ENCODE results near the gene CFAP20DC.
"Not testable (repeated sequence)": the region's sequence is repeated elsewhere in the genome, so short reads cannot be mapped to it uniquely, and the experiment has no call there.

The CFAP20DC gene

GRCh38 chr3:59052803-59053411 lies 3.1 kb upstream of the CFAP20DC start:
- Histone ChIP-seq H2AFZ (ENCODE audit: low read depth, low read length) (no peak overlapping the region), H3K79me2 (ENCODE audit: low read length) (no peaks in the 10 kb centered on the region), H3K4me3 (ENCODE audit: low read length) (no peak overlapping the region), H3K9me3 (ENCODE audit: insufficient read depth, low read length) (no peaks in the 10 kb centered on the region), H3K9ac (ENCODE audit: low read length) (no peak overlapping the region), H3K36me3 (replicated peaks; ENCODE audit: low read depth, low read length) (no peaks in the 10 kb centered on the region), H4K20me1 (ENCODE audit: insufficient read depth, low read length) (no peaks in the 10 kb centered on the region), H3K27ac (ENCODE audit: low read length) (no peak overlapping the region), H3K27me3 (ENCODE audit: low read depth, low read length) (peaks cover 6% of the 10 kb centered on the region; the same call in 1 of the 2 replicates), H3K4me2 (ENCODE audit: low read length) (no peak overlapping the region), H3K4me1 (ENCODE audit: low read length) (no peaks in the 10 kb centered on the region)
- TF ChIP-seq, protein P1, sequence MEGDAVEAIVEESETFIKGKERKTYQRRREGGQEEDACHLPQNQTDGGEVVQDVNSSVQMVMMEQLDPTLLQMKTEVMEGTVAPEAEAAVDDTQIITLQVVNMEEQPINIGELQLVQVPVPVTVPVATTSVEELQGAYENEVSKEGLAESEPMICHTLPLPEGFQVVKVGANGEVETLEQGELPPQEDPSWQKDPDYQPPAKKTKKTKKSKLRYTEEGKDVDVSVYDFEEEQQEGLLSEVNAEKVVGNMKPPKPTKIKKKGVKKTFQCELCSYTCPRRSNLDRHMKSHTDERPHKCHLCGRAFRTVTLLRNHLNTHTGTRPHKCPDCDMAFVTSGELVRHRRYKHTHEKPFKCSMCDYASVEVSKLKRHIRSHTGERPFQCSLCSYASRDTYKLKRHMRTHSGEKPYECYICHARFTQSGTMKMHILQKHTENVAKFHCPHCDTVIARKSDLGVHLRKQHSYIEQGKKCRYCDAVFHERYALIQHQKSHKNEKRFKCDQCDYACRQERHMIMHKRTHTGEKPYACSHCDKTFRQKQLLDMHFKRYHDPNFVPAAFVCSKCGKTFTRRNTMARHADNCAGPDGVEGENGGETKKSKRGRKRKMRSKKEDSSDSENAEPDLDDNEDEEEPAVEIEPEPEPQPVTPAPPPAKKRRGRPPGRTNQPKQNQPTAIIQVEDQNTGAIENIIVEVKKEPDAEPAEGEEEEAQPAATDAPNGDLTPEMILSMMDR (IDR thresholded peaks at IDR 0.05; ENCODE audit: low read depth, low read length) = peak; percentile 66
- TF ChIP-seq EZH2phosphoT487 (IDR thresholded peaks at IDR 0.05; ENCODE audit: low read depth) = no peak

- H2AFZ ChIP-seq (ENCODE audit: low read depth, low read length) = not testable (repeated sequence)
Measured at GRCh38 chr3:59050811-59051414, 1.1 kb upstream of the CFAP20DC start.

GRCh38 chr3:59046839-59047238 lies 3.0 kb downstream of the CFAP20DC start:
- Histone ChIP-seq H3K27ac (ENCODE audit: low read length) (no peak overlapping the region), H3K36me3 (replicated peaks; ENCODE audit: low read depth, low read length) (no peaks in the 10 kb centered on the region), H2AFZ (ENCODE audit: low read depth, low read length) (no peak overlapping the region), H3K4me3 (ENCODE audit: low read length) (no peak overlapping the region), H3K9ac (ENCODE audit: low read length) (no peak overlapping the region), H3K4me2 (ENCODE audit: low read length) (no peak overlapping the region), H3K4me1 (ENCODE audit: low read length) (no peaks in the 10 kb centered on the region), H3K27me3 (ENCODE audit: low read depth, low read length) (peaks cover 25% of the 10 kb centered on the region), H4K20me1 (ENCODE audit: insufficient read depth, low read length) (no peaks in the 10 kb centered on the region), H3K9me3 (ENCODE audit: insufficient read depth, low read length) (no peaks in the 10 kb centered on the region), H3K79me2 (ENCODE audit: low read length) (no peaks in the 10 kb centered on the region)
- TF ChIP-seq EZH2phosphoT487 (IDR thresholded peaks at IDR 0.05; ENCODE audit: low read depth) = no peak
- TF ChIP-seq, protein P1 (IDR thresholded peaks at IDR 0.05; ENCODE audit: low read depth, low read length) = no peak

More at GRCh38 chr3:59050811-59051414, 1.1 kb upstream of the CFAP20DC start:
- not testable (repeated sequence) for H3K4me2 ChIP-seq (ENCODE audit: low read length); H3K9me3 ChIP-seq (ENCODE audit: insufficient read depth, low read length); H3K4me3 ChIP-seq (ENCODE audit: low read length); H3K27me3 ChIP-seq (ENCODE audit: low read depth, low read length); H3K27ac ChIP-seq (ENCODE audit: low read length); H4K20me1 ChIP-seq (ENCODE audit: insufficient read depth, low read length); H3K79me2 ChIP-seq (ENCODE audit: low read length); H3K36me3 ChIP-seq (replicated peaks; ENCODE audit: low read depth, low read length); H3K4me1 ChIP-seq (ENCODE audit: low read length); H3K9ac ChIP-seq (ENCODE audit: low read length)

- TF ChIP-seq, protein P1 (IDR thresholded peaks at IDR 0.05; ENCODE audit: low read depth, low read length) = no peak
- no peak for TF ChIP-seq EZH2phosphoT487 (IDR thresholded peaks at IDR 0.05; ENCODE audit: low read depth)
- no peaks in the 10 kb centered on the region for H4K20me1 ChIP-seq (ENCODE audit: insufficient read depth, low read length)
- H3K4me1 ChIP-seq (ENCODE audit: low read length) = no peaks in the 10 kb centered on the region
- H3K36me3 ChIP-seq (replicated peaks; ENCODE audit: low read depth, low read length) = no peaks in the 10 kb centered on the region
- no peak overlapping the region for H3K9ac ChIP-seq (ENCODE audit: low read length)
- H3K27ac ChIP-seq (ENCODE audit: low read length) = no peak overlapping the region
- H2AFZ ChIP-seq (ENCODE audit: low read depth, low read length) = no peak overlapping the region
- H3K27me3 ChIP-seq (ENCODE audit: low read depth, low read length) = peaks cover 33% of the 10 kb centered on the region
- H3K79me2 ChIP-seq (ENCODE audit: low read length) = no peaks in the 10 kb centered on the region
- no peak overlapping the region for H3K4me3 ChIP-seq (ENCODE audit: low read length)
- H3K9me3 ChIP-seq (ENCODE audit: insufficient read depth, low read length) = no peaks in the 10 kb centered on the region
- no peak overlapping the region for H3K4me2 ChIP-seq (ENCODE audit: low read length)
Measured at GRCh38 chr3:59043391-59043790, 6.4 kb downstream of the CFAP20DC start.

All from OCI-LY3 (cell line).